Neural progenitor cell (in vitro differentiated cells): ENCODE results near the gene TAB2.

Source experiments
- EZH2 ChIP-seq: fragments of 200-600 bp; sonication (generic); IDR thresholded peaks from 2 replicates; pipeline ENCODE4 v1.6.1; 2017; ENCODE audit warnings: antibody characterized with exemption, mild to moderate bottlenecking, moderate library complexity
- TF ChIP-seq, protein P1 (sequence below): fragments of 200-600 bp; sonication (generic); IDR thresholded peaks from 2 replicates; pipeline ENCODE4 v1.5.1; 2017; ENCODE audit warnings: antibody characterized with exemption, mild to moderate bottlenecking

DNA sequence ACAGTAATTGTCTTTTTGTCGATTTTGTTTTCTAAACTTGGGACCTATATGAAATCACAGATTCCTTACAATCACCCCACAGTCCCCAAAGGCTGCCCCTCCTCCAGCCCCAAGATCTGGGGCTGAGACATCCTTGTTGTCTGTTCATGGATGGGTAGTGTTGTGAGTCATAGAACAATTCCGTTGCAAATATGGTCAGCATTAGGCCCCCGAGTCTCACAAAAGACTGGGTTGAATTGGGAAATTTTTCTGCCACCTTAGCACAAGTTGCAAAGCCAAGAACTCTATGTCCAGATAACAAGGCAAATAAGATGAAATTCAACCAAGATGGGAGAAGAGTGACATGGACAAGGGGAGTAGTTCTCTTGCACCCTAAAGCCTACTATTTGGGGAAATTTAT, 10.5 kb upstream of the TAB2 start:
- TF ChIP-seq, protein P1, sequence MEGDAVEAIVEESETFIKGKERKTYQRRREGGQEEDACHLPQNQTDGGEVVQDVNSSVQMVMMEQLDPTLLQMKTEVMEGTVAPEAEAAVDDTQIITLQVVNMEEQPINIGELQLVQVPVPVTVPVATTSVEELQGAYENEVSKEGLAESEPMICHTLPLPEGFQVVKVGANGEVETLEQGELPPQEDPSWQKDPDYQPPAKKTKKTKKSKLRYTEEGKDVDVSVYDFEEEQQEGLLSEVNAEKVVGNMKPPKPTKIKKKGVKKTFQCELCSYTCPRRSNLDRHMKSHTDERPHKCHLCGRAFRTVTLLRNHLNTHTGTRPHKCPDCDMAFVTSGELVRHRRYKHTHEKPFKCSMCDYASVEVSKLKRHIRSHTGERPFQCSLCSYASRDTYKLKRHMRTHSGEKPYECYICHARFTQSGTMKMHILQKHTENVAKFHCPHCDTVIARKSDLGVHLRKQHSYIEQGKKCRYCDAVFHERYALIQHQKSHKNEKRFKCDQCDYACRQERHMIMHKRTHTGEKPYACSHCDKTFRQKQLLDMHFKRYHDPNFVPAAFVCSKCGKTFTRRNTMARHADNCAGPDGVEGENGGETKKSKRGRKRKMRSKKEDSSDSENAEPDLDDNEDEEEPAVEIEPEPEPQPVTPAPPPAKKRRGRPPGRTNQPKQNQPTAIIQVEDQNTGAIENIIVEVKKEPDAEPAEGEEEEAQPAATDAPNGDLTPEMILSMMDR: no peak
- TF ChIP-seq EZH2: no peak
